ENCODE data around the gene PROK1.

PROK1 gene

DNA sequence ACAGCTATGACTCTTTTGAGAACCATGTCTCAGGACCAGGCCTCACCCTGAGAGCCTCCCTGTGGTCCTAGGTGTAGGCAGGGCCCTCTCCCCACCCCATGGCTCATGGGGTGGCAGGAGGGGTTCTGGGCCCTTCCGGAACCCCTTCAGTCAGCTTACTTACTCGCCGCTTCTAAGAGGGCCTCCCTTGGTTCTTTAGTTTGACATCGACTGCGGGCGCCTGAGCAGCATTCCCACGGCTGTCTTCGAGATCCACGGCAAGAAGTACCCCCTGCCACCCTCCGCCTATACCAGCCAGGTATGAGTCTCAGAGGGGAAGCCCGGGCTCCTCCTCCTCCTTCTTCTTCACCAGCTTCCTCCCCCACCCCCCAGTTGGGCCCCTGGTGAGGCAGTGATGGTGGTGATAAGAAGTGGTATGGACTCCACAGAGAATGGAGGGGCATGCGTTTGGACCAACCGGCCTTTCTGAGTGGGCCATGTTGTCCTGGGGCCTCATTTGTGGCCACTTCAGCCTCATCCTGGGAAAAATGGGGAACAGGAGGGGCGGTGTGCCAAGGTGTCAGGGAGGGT is 39.1 kb downstream of the PROK1 start:
- 86 to 93% methylated on average over 9 to 11 of the region's 14 CpGs for WGBS, 2 experiments (ENCODE audit: insufficient coverage in 2 of 2)
- no peak overlapping the region for H3K27ac ChIP-seq (ENCODE audit: low read depth, low read length, severe bottlenecking)

DNA sequence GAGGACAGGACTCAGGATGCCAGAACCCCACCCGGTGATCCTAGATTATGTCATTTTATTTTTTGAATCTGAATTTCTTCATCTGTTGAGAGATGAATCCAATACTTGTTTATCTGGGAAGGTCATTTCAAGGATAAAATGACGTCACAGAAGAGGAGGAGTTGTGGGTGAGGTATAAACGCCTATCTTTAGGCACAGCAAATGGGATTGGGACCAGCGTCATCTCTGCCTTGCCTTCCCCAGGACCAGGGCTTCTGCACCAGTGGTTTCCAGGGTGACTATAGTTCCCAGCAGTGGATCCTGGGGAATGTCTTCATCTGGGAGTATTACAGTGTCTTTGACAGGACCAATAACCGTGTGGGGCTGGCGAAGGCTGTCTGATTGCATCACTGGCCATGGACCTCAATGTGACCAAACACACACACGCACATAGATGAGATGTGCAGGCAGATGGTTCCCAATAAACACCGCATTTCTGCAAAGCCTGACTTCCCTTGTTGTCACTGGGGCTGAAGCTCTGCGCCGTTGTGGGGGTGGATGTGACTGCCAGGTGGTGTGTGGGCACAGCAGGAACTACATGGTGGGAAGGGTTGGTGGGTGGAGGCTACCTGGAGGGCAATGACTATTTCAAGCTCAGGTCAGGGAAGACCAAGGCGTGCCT is 40.0 kb downstream of the PROK1 start:
- Histone ChIP-seq H3K4me1 (ENCODE audit: control insufficient read depth, insufficient read depth, low read length, poor library complexity, severe bottlenecking) (peaks cover 4% of the 10 kb centered on the region), H3K9me3 (ENCODE audit: control insufficient read depth, low read length) (no peaks in the 10 kb centered on the region), H3K27ac (ENCODE audit: low read depth, low read length, severe bottlenecking) (no peak overlapping the region), H3K36me3 (ENCODE audit: control insufficient read depth, insufficient read depth, low read length) (no peaks in the 10 kb centered on the region), H3K4me3 (ENCODE audit: extremely low read depth, insufficient read depth, low read length, poor library complexity, severe bottlenecking) (no peak overlapping the region)
- WGBS, 2 experiments (ENCODE audit: insufficient coverage in 2 of 2): 93 to 94% methylated on average over 10 to 11 of the region's 11 CpGs

More for the DNA sequence above, 39.1 kb downstream of the PROK1 start:
- Histone ChIP-seq H3K9me3 (ENCODE audit: control insufficient read depth, low read length) (no peaks in the 10 kb centered on the region), H3K36me3 (ENCODE audit: control insufficient read depth, insufficient read depth, low read length) (no peaks in the 10 kb centered on the region), H3K4me3 (ENCODE audit: extremely low read depth, insufficient read depth, low read length, poor library complexity, severe bottlenecking) (no peak overlapping the region), H3K4me1 (ENCODE audit: control insufficient read depth, insufficient read depth, low read length, poor library complexity, severe bottlenecking) (peaks cover 4% of the 10 kb centered on the region)

DNA sequence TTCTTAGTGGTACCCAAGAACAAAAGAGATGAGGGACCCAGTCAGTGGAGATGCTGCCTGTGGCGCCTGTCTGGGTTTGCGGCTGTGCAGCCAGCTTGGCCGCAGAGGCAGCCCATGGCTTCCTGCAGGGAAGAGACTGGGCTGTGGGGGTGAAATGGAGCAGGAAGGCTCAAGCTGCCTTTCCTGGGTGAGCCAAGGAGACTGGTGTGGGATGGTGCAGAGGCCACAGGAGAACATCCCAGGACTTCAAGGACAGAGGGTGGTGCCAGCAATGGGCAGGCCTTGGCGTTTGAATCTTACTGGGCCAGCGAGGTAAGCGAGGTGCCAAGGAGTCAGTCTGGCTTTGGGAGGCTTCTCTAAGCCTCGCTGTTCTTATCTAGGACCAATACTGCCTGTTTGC is 41.6 kb downstream of the PROK1 start:
- H3K27ac ChIP-seq (ENCODE audit: low read depth, low read length, severe bottlenecking): no peak overlapping the region
- H3K36me3 ChIP-seq (ENCODE audit: control insufficient read depth, insufficient read depth, low read length): no peaks in the 10 kb centered on the region
- 96 to 99% methylated on average over 7 of the region's 7 CpGs for WGBS, 2 experiments (ENCODE audit: insufficient coverage in 2 of 2)
- peaks cover 1% of the 10 kb centered on the region for H3K4me1 ChIP-seq (ENCODE audit: control insufficient read depth, insufficient read depth, low read length, poor library complexity, severe bottlenecking)
- no peaks in the 10 kb centered on the region for H3K9me3 ChIP-seq (ENCODE audit: control insufficient read depth, low read length)
- no peak overlapping the region for H3K4me3 ChIP-seq (ENCODE audit: extremely low read depth, insufficient read depth, low read length, poor library complexity, severe bottlenecking)

DNA sequence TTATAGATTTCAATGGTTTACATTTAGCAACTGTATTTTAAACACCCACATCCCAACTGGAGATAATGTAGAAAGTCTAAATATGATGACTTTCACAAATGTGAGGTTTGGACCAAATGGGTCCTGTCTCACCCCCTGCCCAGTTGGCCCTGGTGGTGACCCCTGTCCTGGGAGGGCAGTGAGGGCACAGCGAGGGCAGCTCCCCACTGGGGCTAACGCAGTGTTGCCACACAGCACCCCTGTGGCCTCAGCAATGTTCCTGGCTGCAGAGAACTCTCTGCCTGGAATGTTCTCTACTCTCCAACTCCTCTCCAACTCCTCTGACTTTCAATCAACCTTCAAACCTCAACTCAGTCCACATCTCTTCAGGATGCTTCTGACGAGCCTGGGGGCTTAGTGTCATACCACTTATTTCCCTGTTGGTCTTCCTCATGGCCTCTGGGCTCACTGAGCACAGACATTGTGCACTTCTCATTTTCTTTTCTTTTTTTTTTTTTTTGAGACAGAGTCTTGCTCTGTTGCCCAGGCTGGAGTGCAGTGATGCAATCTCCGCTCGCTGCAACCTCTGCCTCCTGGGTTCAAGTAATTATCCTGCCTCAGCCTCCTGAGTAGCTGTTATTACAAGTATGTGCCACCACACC is 42.2 kb downstream of the PROK1 start:
- no peak overlapping the region for H3K4me3 ChIP-seq (ENCODE audit: extremely low read depth, insufficient read depth, low read length, poor library complexity, severe bottlenecking)
- no peaks in the 10 kb centered on the region for H3K4me1 ChIP-seq (ENCODE audit: control insufficient read depth, insufficient read depth, low read length, poor library complexity, severe bottlenecking)
- 98 to 100% methylated on average over 2 to 3 of the region's 5 CpGs for WGBS, 2 experiments (ENCODE audit: insufficient coverage in 2 of 2)
- no peaks in the 10 kb centered on the region for H3K36me3 ChIP-seq (ENCODE audit: control insufficient read depth, insufficient read depth, low read length)
- H3K27ac ChIP-seq (ENCODE audit: low read depth, low read length, severe bottlenecking): no peak overlapping the region
- no peaks in the 10 kb centered on the region for H3K9me3 ChIP-seq (ENCODE audit: control insufficient read depth, low read length)

DNA sequence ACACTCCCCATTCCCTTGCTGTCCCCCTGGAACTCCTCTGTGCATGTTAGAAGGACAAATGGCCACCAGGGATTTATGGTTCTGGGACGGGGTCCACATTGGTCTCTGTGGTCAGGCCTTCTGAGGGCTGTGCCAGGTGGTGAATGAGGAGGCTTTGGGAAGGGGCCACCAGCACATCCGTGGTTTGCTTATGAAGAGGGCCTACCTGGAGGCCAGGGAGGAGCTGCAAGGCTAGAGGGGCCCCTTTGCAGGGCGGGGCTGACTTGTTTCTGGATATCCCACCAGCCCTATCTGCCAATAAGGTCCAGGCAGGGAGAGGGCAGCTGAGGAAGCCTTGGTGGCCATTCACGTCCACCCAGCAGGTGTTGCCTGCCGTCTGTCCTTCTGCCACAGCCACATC is 43.1 kb downstream of the PROK1 start:
- WGBS, 2 experiments (ENCODE audit: insufficient coverage in 2 of 2): 76 to 81% methylated on average over 3 to 5 of the region's 5 CpGs

DNA sequence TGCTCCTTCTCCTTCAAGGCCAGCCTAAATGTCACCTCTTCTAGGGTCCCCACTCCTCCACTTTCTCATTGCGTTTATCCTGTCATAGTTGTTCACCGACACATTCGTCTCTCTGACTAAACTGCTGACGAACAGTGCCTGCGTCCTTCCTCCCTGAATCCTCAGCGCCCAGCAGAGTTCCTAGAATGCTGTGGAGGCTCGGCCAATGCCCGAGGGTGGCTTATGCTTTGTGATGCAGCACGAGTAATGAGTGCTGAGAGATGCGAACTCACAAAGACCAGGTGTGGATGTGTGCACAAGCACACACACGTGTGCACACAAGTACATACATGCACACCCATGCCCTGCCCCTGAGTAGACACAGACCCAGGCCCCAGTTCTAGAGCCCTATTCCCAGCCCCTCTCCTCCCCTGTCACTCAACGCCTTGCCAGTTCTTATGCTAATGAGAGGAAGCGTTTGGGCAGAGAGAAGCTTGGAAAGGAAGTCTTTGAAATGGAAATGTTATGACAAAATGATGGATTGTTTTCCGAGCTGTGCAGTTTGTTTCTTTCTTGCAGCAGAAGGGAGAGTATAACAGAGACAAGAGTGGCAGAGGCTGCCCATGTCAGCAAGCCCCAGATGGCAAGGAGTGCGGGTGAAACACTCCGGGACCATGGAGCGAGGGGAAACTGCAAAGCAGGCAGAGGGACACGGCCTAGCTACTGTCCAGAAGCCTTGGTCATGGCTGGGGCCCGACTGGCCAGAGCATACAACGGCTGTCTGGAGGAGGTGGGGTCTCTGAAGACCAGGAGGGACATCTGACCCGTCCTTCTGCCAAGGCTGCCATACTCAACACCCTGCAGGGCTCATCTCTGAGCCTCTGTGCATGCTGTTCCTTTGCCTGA is 43.8 kb downstream of the PROK1 start:
- Histone ChIP-seq H3K9me3 (ENCODE audit: control insufficient read depth, low read length) (no peaks in the 10 kb centered on the region), H3K36me3 (ENCODE audit: control insufficient read depth, insufficient read depth, low read length) (no peaks in the 10 kb centered on the region), H3K27ac (ENCODE audit: low read depth, low read length, severe bottlenecking) (no peak overlapping the region), H3K4me3 (ENCODE audit: extremely low read depth, insufficient read depth, low read length, poor library complexity, severe bottlenecking) (no peak overlapping the region), H3K4me1 (ENCODE audit: control insufficient read depth, insufficient read depth, low read length, poor library complexity, severe bottlenecking) (no peaks in the 10 kb centered on the region)
- 45 to 46% methylated on average over 15 to 19 of the region's 21 CpGs for WGBS, 2 experiments (ENCODE audit: insufficient coverage in 2 of 2)

More for the DNA sequence above, 43.1 kb downstream of the PROK1 start:
- Histone ChIP-seq H3K27ac (ENCODE audit: low read depth, low read length, severe bottlenecking) (no peak overlapping the region), H3K4me1 (ENCODE audit: control insufficient read depth, insufficient read depth, low read length, poor library complexity, severe bottlenecking) (no peaks in the 10 kb centered on the region), H3K4me3 (ENCODE audit: extremely low read depth, insufficient read depth, low read length, poor library complexity, severe bottlenecking) (no peak overlapping the region), H3K9me3 (ENCODE audit: control insufficient read depth, low read length) (no peaks in the 10 kb centered on the region), H3K36me3 (ENCODE audit: control insufficient read depth, insufficient read depth, low read length) (no peaks in the 10 kb centered on the region)

DNA sequence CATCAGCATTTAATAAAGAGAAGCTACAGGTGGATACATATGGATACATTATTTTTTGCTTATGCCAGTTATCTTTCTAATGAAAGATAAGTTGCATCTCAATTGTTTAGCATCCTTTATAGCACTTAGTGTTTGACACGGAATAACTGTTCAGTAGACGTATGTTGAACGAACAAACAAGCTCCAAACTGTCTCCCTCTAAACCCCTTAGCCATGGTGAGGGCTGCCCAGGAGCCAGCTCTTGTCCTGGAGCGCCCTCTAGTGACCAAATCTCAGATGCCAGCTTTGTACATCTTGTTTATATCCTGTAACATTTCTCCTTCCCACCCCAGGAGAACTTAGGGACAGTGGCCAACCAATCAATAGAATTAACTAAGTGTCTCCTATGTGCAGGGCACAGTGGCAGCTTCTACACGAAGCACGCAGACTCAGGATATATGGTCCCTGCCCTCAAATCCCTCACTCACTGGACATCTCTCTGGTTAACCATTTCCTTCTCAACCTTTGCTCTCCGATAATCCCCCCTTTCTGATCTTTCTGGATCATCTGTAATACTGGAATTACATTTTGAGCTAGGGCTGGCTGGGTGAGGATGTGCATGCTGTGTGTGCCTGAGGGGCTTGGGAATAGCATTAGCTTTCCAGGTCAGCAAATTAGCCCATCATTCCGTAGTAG is 45.1 kb downstream of the PROK1 start:
- no peaks in the 10 kb centered on the region for H3K36me3 ChIP-seq (ENCODE audit: control insufficient read depth, insufficient read depth, low read length)
- no peak overlapping the region for H3K27ac ChIP-seq (ENCODE audit: low read depth, low read length, severe bottlenecking)
- H3K9me3 ChIP-seq (ENCODE audit: control insufficient read depth, low read length): no peaks in the 10 kb centered on the region
- no peaks in the 10 kb centered on the region for H3K4me1 ChIP-seq (ENCODE audit: control insufficient read depth, insufficient read depth, low read length, poor library complexity, severe bottlenecking)
- no peak overlapping the region for H3K4me3 ChIP-seq (ENCODE audit: extremely low read depth, insufficient read depth, low read length, poor library complexity, severe bottlenecking)
- WGBS, 2 experiments (ENCODE audit: insufficient coverage in 2 of 2): 18 to 24% methylated on average over 7 of the region's 8 CpGs

DNA sequence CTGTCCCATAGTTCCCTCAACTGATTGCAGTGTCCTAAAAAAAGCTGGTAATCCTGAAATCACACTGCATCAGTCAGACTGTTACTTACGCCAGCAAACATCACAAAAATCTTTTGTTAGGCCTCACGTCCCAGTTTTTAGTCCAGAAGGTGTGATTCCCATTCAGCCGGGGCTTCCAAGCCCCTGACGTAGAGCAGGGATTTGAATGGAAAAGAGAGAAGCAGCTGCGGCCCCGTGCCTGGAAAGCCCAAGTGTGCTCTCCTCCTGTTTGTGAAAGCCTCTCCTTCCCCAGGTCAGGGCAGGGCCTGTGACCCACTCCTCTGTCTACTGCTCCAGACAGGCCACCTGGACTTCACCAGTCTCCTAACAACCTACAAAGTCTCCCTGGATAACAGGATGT is 47.3 kb downstream of the PROK1 start:
- H3K27ac ChIP-seq (ENCODE audit: low read depth, low read length, severe bottlenecking): no peak overlapping the region
- H3K9me3 ChIP-seq (ENCODE audit: control insufficient read depth, low read length): no peaks in the 10 kb centered on the region
- H3K36me3 ChIP-seq (ENCODE audit: control insufficient read depth, insufficient read depth, low read length): no peaks in the 10 kb centered on the region
- 80 to 86% methylated on average over 2 to 5 of the region's 6 CpGs for WGBS, 2 experiments (ENCODE audit: insufficient coverage in 2 of 2)
- H3K4me1 ChIP-seq (ENCODE audit: control insufficient read depth, insufficient read depth, low read length, poor library complexity, severe bottlenecking): no peaks in the 10 kb centered on the region
- no peak overlapping the region for H3K4me3 ChIP-seq (ENCODE audit: extremely low read depth, insufficient read depth, low read length, poor library complexity, severe bottlenecking)

DNA sequence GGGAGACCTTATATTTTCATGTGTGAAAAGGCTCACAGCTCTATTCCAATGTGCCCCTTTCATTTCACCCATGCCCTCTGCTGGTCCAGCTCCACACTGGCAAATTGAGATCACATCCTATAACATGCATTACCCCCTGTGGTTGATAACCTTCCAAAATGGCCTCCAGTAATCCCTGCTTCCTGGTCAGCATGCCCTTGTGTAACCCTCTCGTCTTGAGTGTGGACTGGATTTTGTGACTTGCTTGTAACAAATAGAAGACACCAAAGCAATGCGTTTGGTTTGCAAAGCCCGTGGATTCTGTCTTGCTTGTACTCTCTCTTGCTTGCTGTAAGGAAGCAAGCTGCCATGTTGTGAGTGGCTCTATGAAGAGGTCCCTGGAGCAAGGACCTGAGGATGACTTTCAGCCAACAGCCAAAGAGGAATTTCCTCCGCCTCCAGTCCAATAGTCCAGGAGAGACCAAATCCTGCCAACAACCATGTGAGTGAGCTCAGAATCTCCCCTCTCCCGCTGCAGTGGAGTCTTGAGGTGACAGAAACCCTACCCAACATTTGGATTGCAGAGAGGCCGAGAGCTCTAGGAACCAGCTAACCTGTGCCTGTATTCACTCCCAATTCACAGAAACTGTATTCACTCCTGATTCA is 50.7 kb downstream of the PROK1 start:
- H3K36me3 ChIP-seq (ENCODE audit: control insufficient read depth, insufficient read depth, low read length): no peaks in the 10 kb centered on the region
- no peaks in the 10 kb centered on the region for H3K4me1 ChIP-seq (ENCODE audit: control insufficient read depth, insufficient read depth, low read length, poor library complexity, severe bottlenecking)
- H3K9me3 ChIP-seq (ENCODE audit: control insufficient read depth, low read length): no peaks in the 10 kb centered on the region
- no peak overlapping the region for H3K27ac ChIP-seq (ENCODE audit: low read depth, low read length, severe bottlenecking)
- no peak overlapping the region for H3K4me3 ChIP-seq (ENCODE audit: extremely low read depth, insufficient read depth, low read length, poor library complexity, severe bottlenecking)
- WGBS, 2 experiments (ENCODE audit: insufficient coverage in 2 of 2): 95 to 100% methylated on average over 4 of the region's 6 CpGs
